A549 (cell line): Measurements from ENCODE around the gene BEND4. TPM values are rescaled to one million over a fixed set of nuclear protein-coding genes. Genes with fewer than 3 reads are reported as not detected.

ENCODE experiments used
- ATAC-seq, 2 experiments: fragments of 200-7000 bp in 1 of 2; fragments of >200 bp in 1 of 2; cut with Nextera tagmentation in 1 of 2; cut with Tn5 transposase in 1 of 2; 3 replicates each; pipeline versions ENCODE4 v1.8.0 to v1.9.1; 2018 to 2020; ENCODE audit warnings: mild to moderate bottlenecking in 1 of 2, moderate library complexity in 1 of 2
- CTCF ChIA-PET: fragments of 300-600 bp; sonication (Branson Sonifier 250); formaldehyde crosslinking; extraction: SDS; loops from one replicate; lab custom pipeline; 2021; ENCODE audit warnings: antibody characterized with exemption, inconsistent platforms; lab: Yijun Ruan, JAX
- POLR2A ChIA-PET: fragments of 350-600 bp; formaldehyde crosslinking; extraction: SDS; loops from one replicate; lab custom pipeline; 2021; ENCODE audit warnings: antibody characterized with exemption, inconsistent platforms; lab: Yijun Ruan, JAX
- DNase-seq, 2 experiments: peaks; one replicate each; pipeline versions ENCODE4 v3.0.0 to v3.0.0-alpha.2; 2011 to 2016; ENCODE audit warnings: low read depth in 1 of 2, low spot score in 1 of 2
- FAIRE-seq: peaks from 2 replicates; lab custom pipeline; 2011; peaks lifted over from hg19 to GRCh38; lab: Jason Lieb, UNC
- H3K27ac ChIP-seq, 2 experiments: fragments of >200 bp; sonication (Bioruptor Twin); formaldehyde crosslinking; 3 replicates each; pipeline ENCODE4 v1.5.1; 2016 to 2017
- H3K4me1 ChIP-seq: fragments of >200 bp; sonication (Bioruptor Twin); formaldehyde crosslinking; 3 replicates; pipeline ENCODE4 v1.6.1; 2016
- H3K4me2 ChIP-seq: fragments of >200 bp; sonication (Bioruptor Twin); formaldehyde crosslinking; 3 replicates; pipeline ENCODE4 v1.6.1; 2016
- H3K4me3 ChIP-seq: fragments of >200 bp; sonication (Bioruptor Twin); formaldehyde crosslinking; 3 replicates; pipeline ENCODE4 v1.5.1; 2016
- H3K9me3 ChIP-seq: fragments of >200 bp; sonication (Bioruptor Twin); formaldehyde crosslinking; 3 replicates; pipeline ENCODE4 v1.6.1; 2016
- BCL3 ChIP-seq: fragments of >200 bp; sonication (Bioruptor Twin); formaldehyde crosslinking; IDR thresholded peaks from 3 replicates; pipeline ENCODE4 v1.6.1; 2016
- BHLHE40 ChIP-seq: IDR thresholded peaks from 2 replicates; pipeline ENCODE4 v1.6.1; 2012; ENCODE audit warnings: low read depth, low read length, inconsistent platforms
- CBX8 ChIP-seq: fragments of 200-600 bp; sonication (generic); IDR thresholded peaks from 2 replicates; pipeline ENCODE4 v1.6.1; 2016
- CEBPB ChIP-seq, 2 experiments: fragments of >200 bp in 1 of 2; sonication (Bioruptor Twin) in 1 of 2; formaldehyde crosslinking in 1 of 2; IDR thresholded peaks; 2 replicates each; pipeline ENCODE4 v1.6.1; 2012 to 2016
- CHD2 ChIP-seq: fragments of 150-350 bp; IDR thresholded peaks from 2 replicates; pipeline ENCODE4 v1.6.1; 2014; ENCODE audit warnings: low read length; ENCODE audit not compliant: partially characterized antibody
- CTCF ChIP-seq: fragments of >200 bp; sonication (Bioruptor Twin); formaldehyde crosslinking; IDR thresholded peaks from 3 replicates; pipeline ENCODE4 v1.5.1; 2016
- EHF ChIP-seq: fragments of 250-450 bp; sonication (Bioruptor Pico); IDR thresholded peaks from 2 replicates; pipeline ENCODE4 v1.5.0; 2020; ENCODE audit warnings: mild to moderate bottlenecking
- ELK1 ChIP-seq: fragments of 150-350 bp; IDR thresholded peaks from 2 replicates; pipeline ENCODE4 v1.6.1; 2014; ENCODE audit warnings: low read depth, mild to moderate bottlenecking, low read length
- ESRRA ChIP-seq: fragments of 150-350 bp; IDR thresholded peaks from 2 replicates; pipeline ENCODE4 v1.6.1; 2014; ENCODE audit warnings: mild to moderate bottlenecking, low read length, borderline replicate concordance
- HDAC2 ChIP-seq: fragments of 200-600 bp; sonication (generic); IDR thresholded peaks from 2 replicates; pipeline ENCODE4 v1.6.1; 2016
- HMGXB4 ChIP-seq: fragments of 250-450 bp; sonication (Bioruptor Pico); IDR thresholded peaks from 2 replicates; pipeline ENCODE4 v1.5.0; 2021; ENCODE audit warnings: mild to moderate bottlenecking, moderate library complexity, borderline replicate concordance
- KDM5A ChIP-seq: fragments of 200-600 bp; sonication (generic); IDR thresholded peaks from 2 replicates; pipeline ENCODE4 v1.6.1; 2016; ENCODE audit warnings: antibody characterized with exemption, mild to moderate bottlenecking
- MAX ChIP-seq: IDR thresholded peaks from 2 replicates; pipeline ENCODE4 v1.6.1; 2012
- MAZ ChIP-seq: fragments of 150-350 bp; IDR thresholded peaks from 2 replicates; pipeline ENCODE4 v1.6.1; 2014; ENCODE audit warnings: antibody characterized with exemption, low read depth, low read length, borderline replicate concordance
- MYC ChIP-seq: IDR thresholded peaks from 2 replicates; pipeline ENCODE4 v1.6.1; 2012; ENCODE audit warnings: mild to moderate bottlenecking, inconsistent platforms, low read length, improper control_type of control experiment, borderline replicate concordance
- PBX3 ChIP-seq: IDR thresholded peaks from 2 replicates; pipeline ENCODE4 v1.6.1; 2012
- RAD21 ChIP-seq, 2 experiments: fragments of >200 bp in 1 of 2; sonication (Bioruptor Twin) in 1 of 2; formaldehyde crosslinking in 1 of 2; IDR thresholded peaks in 1 of 2; conservative IDR thresholded peaks in 1 of 2; 2 replicates in 1 of 2; 3 replicates in 1 of 2; pipeline ENCODE4 v1.6.1; 2012 to 2018; ENCODE audit warnings: inconsistent platforms in 1 of 2
- SMC3 ChIP-seq: fragments of >200 bp; sonication (Bioruptor Twin); formaldehyde crosslinking; IDR thresholded peaks from 3 replicates; pipeline ENCODE4 v1.6.1; 2018; ENCODE audit warnings: inconsistent platforms
- TP53 ChIP-seq: fragments of 250-450 bp; sonication (Bioruptor Pico); IDR thresholded peaks from 2 replicates; pipeline ENCODE4 v1.5.0; 2021; ENCODE audit warnings: mild to moderate bottlenecking, moderate library complexity
- USF2 ChIP-seq: fragments of 450-650 bp; IDR thresholded peaks from 2 replicates; pipeline ENCODE4 v1.6.1; 2014; ENCODE audit warnings: antibody characterized with exemption
- WGBS: methylation state at CpG from one replicate; pipeline ENCODE4 v1.1.6; 2017; ENCODE audit errors: missing lambda C conversion rate; 5-methylcytosine and 5-hydroxymethylcytosine counted together
- polyA plus RNA-seq, 4 experiments: library from polyadenylated mRNA; depleted of rRNA in 3 of 4; stranded (reverse); fragments of >200 nt; fragmentation: RNase III in 1 of 4; extraction: RNeasy Plus Mini Kit Qiagen cat#74134 plus additional on column Dnase treatment in 1 of 4; gene quantifications; 2 replicates in 3 of 4; 3 replicates in 1 of 4; pipeline ENCODE4 v1.2.3, GENCODE V29; 2011 to 2017

The BEND4 gene
- polyA plus RNA-seq, 2 of the 4 experiments (the other 2 are of a cell fraction), result not detected

- no peak for TF ChIP-seq CBX8
- no peak for TF ChIP-seq MYC
- CTCF ChIA-PET, result no interaction called here
- 8% methylated on average over 3 of the region's 3 CpGs for WGBS
Observed at GRCh38 chr4:42112846-42113245, 39.6 kb downstream of the BEND4 start.

GRCh38 chr4:42104521-42104920, 47.9 kb downstream of the BEND4 start:
- 0 out of 6 replicates have a peak, but pooled peaks of 1 of the 2 experiments have one; percentile 19 for ATAC-seq
- CTCF ChIA-PET, result no interaction called here
- no peak for TF ChIP-seq CTCF
- no peak for TF ChIP-seq ESRRA
- TF ChIP-seq BHLHE40, result no peak
- TF ChIP-seq KDM5A, result no peak
- no peak for TF ChIP-seq MAX
- TF ChIP-seq TP53, result no peak
- TF ChIP-seq BCL3, result no peak
- no peak for TF ChIP-seq CHD2
- TF ChIP-seq, all 56 proteins: peak for 0
- DNase-seq (no peak), FAIRE-seq (no peak)
- Histone ChIP-seq H3K9me3 (no peaks in the 10 kb centered on the region), H3K4me1 (no peaks in the 10 kb centered on the region), H3K4me2 (no peak overlapping the region), H3K4me3 (no peak overlapping the region), H3K27ac (no peak overlapping the region)
- POLR2A ChIA-PET, result no interaction called here
- WGBS, result 0% methylated on average over 2 of the region's 2 CpGs

More at GRCh38 chr4:42112846-42113245, 39.6 kb downstream of the BEND4 start:
- no peak overlapping the region for H3K4me2 ChIP-seq
- ATAC-seq (no peak), FAIRE-seq (no peak), DNase-seq (no peak)
- H3K4me3 ChIP-seq, result no peak overlapping the region
- POLR2A ChIA-PET, result no interaction called here
- H3K4me1 ChIP-seq, result no peaks in the 10 kb centered on the region
- no peaks in the 10 kb centered on the region for H3K9me3 ChIP-seq
- no peak overlapping the region for H3K27ac ChIP-seq

GRCh38 chr4:42101446-42101975, 50.9 kb downstream of the BEND4 start:
- no peak for FAIRE-seq
- ChIA-PET POLR2A (no interaction called here), CTCF (no interaction called here)
- TF ChIP-seq ELK1, result no peak
- no peak for TF ChIP-seq CBX8
- no peak for TF ChIP-seq MAZ
- no peak for TF ChIP-seq HMGXB4 (CRISPR knock-in tag)
- TF ChIP-seq RAD21 (conservative IDR thresholded peaks at IDR 0.05 in 1 of 2, IDR thresholded peaks at IDR 0.05 in 1 of 2), result no peak
- no peak for TF ChIP-seq KDM5A
- TF ChIP-seq CHD2, result no peak
- TF ChIP-seq HDAC2, result no peak
- no peak for TF ChIP-seq USF2
- no peak for TF ChIP-seq EHF
- no peak for TF ChIP-seq CEBPB (IDR thresholded peaks at IDR 0.05)
- no peak for TF ChIP-seq BCL3
- no peak for TF ChIP-seq PBX3
- TF ChIP-seq SMC3, result no peak
- Histone ChIP-seq H3K4me3 (no peak overlapping the region), H3K27ac (no peak overlapping the region), H3K4me2 (no peak overlapping the region), H3K9me3 (no peaks in the 10 kb centered on the region), H3K4me1 (no peaks in the 10 kb centered on the region)
- 53% methylated on average over 8 of the region's 8 CpGs for WGBS
- no peak for DNase-seq
- ATAC-seq, result no peak
